HepG2 (cell line): ENCODE measurements around the gene THAP3. TPM values are rescaled to one million over a fixed set of nuclear protein-coding genes. Genes with fewer than 3 reads are reported as not detected.
A peak's percentile ranks its signal among the peaks of the same experiment; 100 is the strongest.

Source experiments
- FOXK1 ChIP-seq: sonication (generic); formaldehyde crosslinking; IDR thresholded peaks from 2 replicates; pipeline ENCODE4 v1.4.0; 2020; ENCODE audit warnings: low read depth, missing genetic modification reagents, borderline replicate concordance
- HNF1B ChIP-seq: sonication (generic); formaldehyde crosslinking; IDR thresholded peaks from 2 replicates; pipeline ENCODE4 v1.5.1; 2020; ENCODE audit warnings: mild to moderate bottlenecking, moderate library complexity, missing genetic modification reagents
- KLF15 ChIP-seq: sonication (generic); formaldehyde crosslinking; IDR thresholded peaks from 2 replicates; pipeline ENCODE4 v1.8.1; 2023; ENCODE audit warnings: borderline replicate concordance, mild to moderate bottlenecking, inconsistent platforms, missing genetic modification reagents, mixed read lengths
- NCOR1 ChIP-seq: fragments of 200-600 bp; sonication (generic); IDR thresholded peaks from 2 replicates; pipeline ENCODE4 v1.7.0; 2017; ENCODE audit warnings: antibody characterized with exemption, low read length, borderline replicate concordance
- RCOR2 ChIP-seq: IDR thresholded peaks from 2 replicates; pipeline ENCODE4 v1.6.1; 2016; ENCODE audit warnings: missing biosample characterization, missing genetic modification reagents
- RXRB ChIP-seq: IDR thresholded peaks from 2 replicates; pipeline ENCODE4 v1.6.1; 2016; ENCODE audit warnings: borderline replicate concordance, missing genetic modification reagents, missing compliant biosample characterization
- SMYD3 ChIP-seq: sonication (generic); formaldehyde crosslinking; IDR thresholded peaks from 2 replicates; pipeline ENCODE4 v1.8.1; 2023; ENCODE audit warnings: mild to moderate bottlenecking, missing genetic modification reagents
- TCF12 ChIP-seq, 2 experiments: fragments of 450-650 bp in 1 of 2; sonication (generic) in 1 of 2; formaldehyde crosslinking in 1 of 2; IDR thresholded peaks; 2 replicates each; pipeline versions ENCODE4 v1.6.1 to v1.8.0; 2017 to 2022; ENCODE audit warnings: antibody characterized with exemption in 1 of 2, mild to moderate bottlenecking in 1 of 2, missing genetic modification reagents in 1 of 2, moderate library complexity in 1 of 2
- TFE3 ChIP-seq: IDR thresholded peaks from 2 replicates; pipeline ENCODE4 v1.6.1; 2016
- TGIF2 ChIP-seq: IDR thresholded peaks from 2 replicates; pipeline ENCODE4 v1.6.1; 2016; ENCODE audit warnings: control low read depth, missing compliant biosample characterization
- ZNF792 ChIP-seq: IDR thresholded peaks from 2 replicates; pipeline ENCODE4 v1.6.1; 2016
- polyA plus RNA-seq, 8 experiments: library from polyadenylated mRNA; depleted of rRNA in 3 of 8; stranded (reverse) in 7 of 8; unstranded in 1 of 8; fragments of >200 nt; fragmentation: Illumina TruSeq in 4 of 8; extraction: Trizol in 4 of 8; gene quantifications; 2 replicates each; pipeline versions ENCODE4 v1.2.1 to v1.2.3, GENCODE V29; 2011 to 2016; ENCODE audit warnings: low read depth in 4 of 8, missing spikeins in 1 of 8, mixed read lengths in 1 of 8; ENCODE audit not compliant: insufficient read depth in 1 of 8
- total RNA-seq, 5 experiments: library from RNA; depleted of rRNA; stranded (reverse); fragments of >200 nt; fragmentation: Illumina TruSeq; extraction: Trizol; gene quantifications; 2 replicates each; pipeline ENCODE4 v1.2.3, GENCODE V29; 2016; ENCODE audit warnings: low read depth in 1 of 5
- TF ChIP-seq, protein P1 (sequence below): sonication (generic); formaldehyde crosslinking; conservative IDR thresholded peaks from 2 replicates; pipeline ENCODE4 v1.8.1; 2023; ENCODE audit warnings: missing genetic modification reagents
- TF ChIP-seq, protein P2 (sequence below): sonication (generic); formaldehyde crosslinking; IDR thresholded peaks from 2 replicates; pipeline ENCODE4 v1.4.0; 2020; ENCODE audit warnings: mild to moderate bottlenecking, missing genetic modification reagents, borderline replicate concordance
- TF ChIP-seq, protein P3 (sequence below): sonication (generic); formaldehyde crosslinking; IDR thresholded peaks from 2 replicates; pipeline ENCODE4 v1.4.0; 2020; ENCODE audit warnings: missing genetic modification reagents, mild to moderate bottlenecking, borderline replicate concordance

Gene THAP3
- total and polyA plus RNA-seq, 2 of the 13 experiments (the other 11 are each of a cell fraction or from before 2014, with no cell fraction given), result 10.3 to 14.9 TPM

DNA sequence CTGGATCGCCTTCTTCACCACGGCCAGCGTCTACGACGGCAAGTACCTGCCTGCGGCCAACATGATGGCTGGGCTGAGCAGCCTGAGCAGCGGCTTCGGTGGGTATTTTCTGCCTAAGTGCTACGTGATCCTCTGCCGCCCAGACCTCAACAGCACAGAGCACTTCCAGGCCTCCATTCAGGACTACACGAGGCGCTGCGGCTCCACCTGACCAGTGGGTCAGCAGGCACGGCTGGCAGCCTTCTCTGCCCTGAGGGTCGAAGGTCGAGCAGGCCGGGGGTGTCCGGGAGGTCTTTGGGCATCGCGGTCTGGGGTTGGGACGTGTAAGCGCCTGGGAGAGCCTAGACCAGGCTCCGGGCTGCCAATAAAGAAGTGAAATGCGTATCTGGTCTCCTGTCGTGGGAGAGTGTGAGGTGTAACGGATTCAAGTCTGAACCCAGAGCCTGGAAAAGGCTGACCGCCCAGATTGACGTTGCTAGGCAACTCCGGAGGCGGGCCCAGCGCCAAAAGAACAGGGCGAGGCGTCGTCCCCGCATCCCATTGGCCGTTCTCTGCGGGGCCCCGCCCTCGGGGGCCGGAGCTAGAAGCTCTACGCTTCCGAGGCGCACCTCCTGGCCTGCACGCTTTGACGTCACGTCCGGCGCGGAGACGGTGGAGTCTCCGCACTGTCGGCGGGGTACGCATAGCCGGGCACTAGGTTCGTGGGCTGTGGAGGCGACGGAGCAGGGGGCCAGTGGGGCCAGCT, 45.1 kb upstream of the THAP3 start, which contains the start of gene ZBTB48 (continued):
- TF ChIP-seq TFE3 (CRISPR knock-in tag) (0 out of 2 replicates have a peak, but pooled peaks have one; percentile 10), TCF12 (IDR thresholded peaks at IDR 0.05) (no peak), TCF12 (CRISPR knock-in tag; IDR thresholded peaks at IDR 0.05) (no peak), RXRB (CRISPR knock-in tag) (no peak), HNF1B (CRISPR knock-in tag) (peak; percentile 79), NCOR1 (0 out of 2 replicates have a peak, but pooled peaks have one; percentile 30), SMYD3 (CRISPR knock-in tag) (no peak), FOXK1 (CRISPR knock-in tag) (peak; percentile 14; the same call in 1 of the 2 replicates), RCOR2 (no peak), ZNF792 (CRISPR knock-in tag) (no peak), KLF15 (CRISPR knock-in tag) (no peak), TGIF2 (CRISPR knock-in tag) (peak; percentile 41; the same call in 1 of the 2 replicates)
- TF ChIP-seq, protein P1, sequence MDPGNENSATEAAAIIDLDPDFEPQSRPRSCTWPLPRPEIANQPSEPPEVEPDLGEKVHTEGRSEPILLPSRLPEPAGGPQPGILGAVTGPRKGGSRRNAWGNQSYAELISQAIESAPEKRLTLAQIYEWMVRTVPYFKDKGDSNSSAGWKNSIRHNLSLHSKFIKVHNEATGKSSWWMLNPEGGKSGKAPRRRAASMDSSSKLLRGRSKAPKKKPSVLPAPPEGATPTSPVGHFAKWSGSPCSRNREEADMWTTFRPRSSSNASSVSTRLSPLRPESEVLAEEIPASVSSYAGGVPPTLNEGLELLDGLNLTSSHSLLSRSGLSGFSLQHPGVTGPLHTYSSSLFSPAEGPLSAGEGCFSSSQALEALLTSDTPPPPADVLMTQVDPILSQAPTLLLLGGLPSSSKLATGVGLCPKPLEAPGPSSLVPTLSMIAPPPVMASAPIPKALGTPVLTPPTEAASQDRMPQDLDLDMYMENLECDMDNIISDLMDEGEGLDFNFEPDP (CRISPR knock-in tag), result no peak
- TF ChIP-seq, protein P2, sequence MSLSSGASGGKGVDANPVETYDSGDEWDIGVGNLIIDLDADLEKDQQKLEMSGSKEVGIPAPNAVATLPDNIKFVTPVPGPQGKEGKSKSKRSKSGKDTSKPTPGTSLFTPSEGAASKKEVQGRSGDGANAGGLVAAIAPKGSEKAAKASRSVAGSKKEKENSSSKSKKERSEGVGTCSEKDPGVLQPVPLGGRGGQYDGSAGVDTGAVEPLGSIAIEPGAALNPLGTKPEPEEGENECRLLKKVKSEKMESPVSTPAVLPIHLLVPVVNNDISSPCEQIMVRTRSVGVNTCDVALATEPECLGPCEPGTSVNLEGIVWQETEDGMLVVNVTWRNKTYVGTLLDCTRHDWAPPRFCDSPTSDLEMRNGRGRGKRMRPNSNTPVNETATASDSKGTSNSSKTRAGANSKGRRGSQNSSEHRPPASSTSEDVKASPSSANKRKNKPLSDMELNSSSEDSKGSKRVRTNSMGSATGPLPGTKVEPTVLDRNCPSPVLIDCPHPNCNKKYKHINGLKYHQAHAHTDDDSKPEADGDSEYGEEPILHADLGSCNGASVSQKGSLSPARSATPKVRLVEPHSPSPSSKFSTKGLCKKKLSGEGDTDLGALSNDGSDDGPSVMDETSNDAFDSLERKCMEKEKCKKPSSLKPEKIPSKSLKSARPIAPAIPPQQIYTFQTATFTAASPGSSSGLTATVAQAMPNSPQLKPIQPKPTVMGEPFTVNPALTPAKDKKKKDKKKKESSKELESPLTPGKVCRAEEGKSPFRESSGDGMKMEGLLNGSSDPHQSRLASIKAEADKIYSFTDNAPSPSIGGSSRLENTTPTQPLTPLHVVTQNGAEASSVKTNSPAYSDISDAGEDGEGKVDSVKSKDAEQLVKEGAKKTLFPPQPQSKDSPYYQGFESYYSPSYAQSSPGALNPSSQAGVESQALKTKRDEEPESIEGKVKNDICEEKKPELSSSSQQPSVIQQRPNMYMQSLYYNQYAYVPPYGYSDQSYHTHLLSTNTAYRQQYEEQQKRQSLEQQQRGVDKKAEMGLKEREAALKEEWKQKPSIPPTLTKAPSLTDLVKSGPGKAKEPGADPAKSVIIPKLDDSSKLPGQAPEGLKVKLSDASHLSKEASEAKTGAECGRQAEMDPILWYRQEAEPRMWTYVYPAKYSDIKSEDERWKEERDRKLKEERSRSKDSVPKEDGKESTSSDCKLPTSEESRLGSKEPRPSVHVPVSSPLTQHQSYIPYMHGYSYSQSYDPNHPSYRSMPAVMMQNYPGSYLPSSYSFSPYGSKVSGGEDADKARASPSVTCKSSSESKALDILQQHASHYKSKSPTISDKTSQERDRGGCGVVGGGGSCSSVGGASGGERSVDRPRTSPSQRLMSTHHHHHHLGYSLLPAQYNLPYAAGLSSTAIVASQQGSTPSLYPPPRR (CRISPR knock-in tag), result peak; percentile 32; the same call in 1 of the 2 replicates
- TF ChIP-seq, protein P3, sequence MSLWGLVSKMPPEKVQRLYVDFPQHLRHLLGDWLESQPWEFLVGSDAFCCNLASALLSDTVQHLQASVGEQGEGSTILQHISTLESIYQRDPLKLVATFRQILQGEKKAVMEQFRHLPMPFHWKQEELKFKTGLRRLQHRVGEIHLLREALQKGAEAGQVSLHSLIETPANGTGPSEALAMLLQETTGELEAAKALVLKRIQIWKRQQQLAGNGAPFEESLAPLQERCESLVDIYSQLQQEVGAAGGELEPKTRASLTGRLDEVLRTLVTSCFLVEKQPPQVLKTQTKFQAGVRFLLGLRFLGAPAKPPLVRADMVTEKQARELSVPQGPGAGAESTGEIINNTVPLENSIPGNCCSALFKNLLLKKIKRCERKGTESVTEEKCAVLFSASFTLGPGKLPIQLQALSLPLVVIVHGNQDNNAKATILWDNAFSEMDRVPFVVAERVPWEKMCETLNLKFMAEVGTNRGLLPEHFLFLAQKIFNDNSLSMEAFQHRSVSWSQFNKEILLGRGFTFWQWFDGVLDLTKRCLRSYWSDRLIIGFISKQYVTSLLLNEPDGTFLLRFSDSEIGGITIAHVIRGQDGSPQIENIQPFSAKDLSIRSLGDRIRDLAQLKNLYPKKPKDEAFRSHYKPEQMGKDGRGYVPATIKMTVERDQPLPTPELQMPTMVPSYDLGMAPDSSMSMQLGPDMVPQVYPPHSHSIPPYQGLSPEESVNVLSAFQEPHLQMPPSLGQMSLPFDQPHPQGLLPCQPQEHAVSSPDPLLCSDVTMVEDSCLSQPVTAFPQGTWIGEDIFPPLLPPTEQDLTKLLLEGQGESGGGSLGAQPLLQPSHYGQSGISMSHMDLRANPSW, result peak; percentile 65; the same call in 1 of the 2 replicates
